GM12864 (cell line): ENCODE results near the gene DOK5.

ENCODE experiments used
- DNase-seq: peaks from one replicate; pipeline ENCODE4 v3.0.0-alpha.2; 2011; ENCODE audit warnings: low read depth
- H3K4me3 ChIP-seq: 2 replicates; pipeline ENCODE4 v1.5.1; 2011; ENCODE audit warnings: mild to moderate bottlenecking, low read depth, low read length, control low read depth
- TF ChIP-seq, protein P1 (sequence below): IDR thresholded peaks from 2 replicates; pipeline ENCODE4 v1.5.1; 2011; ENCODE audit warnings: low read depth, mild to moderate bottlenecking, moderate library complexity, low read length, control low read depth, inconsistent platforms; ENCODE audit errors: missing control alignments

Gene DOK5

GRCh38 chr20:54469293-54469692 is 6.1 kb upstream of the DOK5 start:
- H3K4me3 ChIP-seq = no peak overlapping the region
- TF ChIP-seq, protein P1, sequence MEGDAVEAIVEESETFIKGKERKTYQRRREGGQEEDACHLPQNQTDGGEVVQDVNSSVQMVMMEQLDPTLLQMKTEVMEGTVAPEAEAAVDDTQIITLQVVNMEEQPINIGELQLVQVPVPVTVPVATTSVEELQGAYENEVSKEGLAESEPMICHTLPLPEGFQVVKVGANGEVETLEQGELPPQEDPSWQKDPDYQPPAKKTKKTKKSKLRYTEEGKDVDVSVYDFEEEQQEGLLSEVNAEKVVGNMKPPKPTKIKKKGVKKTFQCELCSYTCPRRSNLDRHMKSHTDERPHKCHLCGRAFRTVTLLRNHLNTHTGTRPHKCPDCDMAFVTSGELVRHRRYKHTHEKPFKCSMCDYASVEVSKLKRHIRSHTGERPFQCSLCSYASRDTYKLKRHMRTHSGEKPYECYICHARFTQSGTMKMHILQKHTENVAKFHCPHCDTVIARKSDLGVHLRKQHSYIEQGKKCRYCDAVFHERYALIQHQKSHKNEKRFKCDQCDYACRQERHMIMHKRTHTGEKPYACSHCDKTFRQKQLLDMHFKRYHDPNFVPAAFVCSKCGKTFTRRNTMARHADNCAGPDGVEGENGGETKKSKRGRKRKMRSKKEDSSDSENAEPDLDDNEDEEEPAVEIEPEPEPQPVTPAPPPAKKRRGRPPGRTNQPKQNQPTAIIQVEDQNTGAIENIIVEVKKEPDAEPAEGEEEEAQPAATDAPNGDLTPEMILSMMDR = no peak
- DNase-seq = no peak

DNA sequence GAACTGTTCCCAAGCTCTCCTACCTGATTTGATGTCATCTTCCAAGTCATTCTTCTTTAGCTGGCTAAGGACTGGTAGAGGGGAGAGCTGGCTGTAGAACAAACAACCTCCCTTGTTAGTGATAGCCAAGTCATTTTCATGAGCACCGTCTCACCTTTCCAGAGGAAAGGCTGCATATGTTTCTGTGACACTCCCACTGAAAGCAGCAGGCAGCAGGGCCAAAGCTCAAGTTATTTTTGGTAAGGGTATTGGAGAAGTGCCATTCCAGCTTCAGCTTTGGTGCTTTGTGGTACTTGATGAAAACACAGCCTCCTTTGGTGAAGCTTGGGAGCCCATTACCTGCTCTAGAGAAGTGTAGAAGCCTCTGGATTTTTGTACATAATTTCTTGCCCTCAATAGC is 5.4 kb upstream of the DOK5 start:
- TF ChIP-seq, protein P1 = no peak
- no peak overlapping the region for H3K4me3 ChIP-seq
- no peak for DNase-seq

GRCh38 chr20:54470697-54471096 is 4.7 kb upstream of the DOK5 start:
- H3K4me3 ChIP-seq = no peak overlapping the region
- TF ChIP-seq, protein P1 = no peak
- no peak for DNase-seq

DNA sequence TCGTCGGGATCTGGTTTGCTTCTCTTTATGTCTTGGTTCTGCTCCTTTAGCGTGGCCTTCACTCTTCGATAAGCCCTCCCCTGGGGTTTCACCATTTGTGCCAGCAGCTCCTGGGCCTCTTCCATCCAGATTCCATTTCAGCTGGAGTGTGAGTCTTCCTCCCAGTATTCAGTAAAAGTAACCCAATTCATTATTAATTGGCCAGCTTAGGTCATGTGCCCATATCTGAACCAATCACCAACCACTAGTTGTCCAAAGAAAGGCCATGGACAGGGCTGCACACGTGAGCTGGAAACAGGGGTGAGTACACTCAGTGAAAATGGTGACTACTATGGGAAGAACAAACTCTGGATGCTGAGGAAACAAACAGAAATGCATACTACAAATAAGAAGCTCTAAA is 2.8 kb upstream of the DOK5 start:
- no peak overlapping the region for H3K4me3 ChIP-seq
- DNase-seq = no peak
- TF ChIP-seq, protein P1 = no peak

GRCh38 chr20:54473340-54473739 is 2.1 kb upstream of the DOK5 start:
- no peak for DNase-seq
- TF ChIP-seq, protein P1 = no peak
- no peak overlapping the region for H3K4me3 ChIP-seq

DNA sequence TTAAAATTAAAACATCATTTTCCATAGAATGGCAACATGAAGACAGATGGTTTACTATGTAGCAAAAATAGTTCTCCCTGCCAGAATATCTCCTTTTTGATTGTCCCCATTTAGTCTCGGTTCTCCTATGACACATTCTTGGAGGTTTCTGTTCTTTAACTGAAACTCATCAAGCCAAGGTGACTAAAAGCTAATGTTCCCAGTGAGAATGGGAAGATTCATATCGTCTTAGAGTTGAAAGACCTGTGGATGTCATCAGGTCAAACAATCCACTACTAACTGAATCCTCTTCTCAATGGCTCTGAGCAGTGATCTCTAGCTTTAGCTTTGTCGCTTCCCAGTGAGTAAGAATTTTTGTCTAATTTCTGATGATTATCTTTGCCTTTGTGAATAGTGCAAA is 1.3 kb upstream of the DOK5 start:
- TF ChIP-seq, protein P1 = no peak
- no peak overlapping the region for H3K4me3 ChIP-seq
- DNase-seq = no peak

GRCh38 chr20:54474866-54475265 is 527 bp upstream of the DOK5 start:
- TF ChIP-seq, protein P1 = no peak
- DNase-seq = no peak
- H3K4me3 ChIP-seq = no peak overlapping the region
